Nephron progenitor cell (in vitro differentiated cells): Measurements from ENCODE around the gene CCDC88A.

ENCODE experiments used
- DNase-seq: peaks from one replicate; pipeline ENCODE4 v3.0.0; 2021
- H3K27ac Mint-ChIP-seq: 2 replicates; pipeline ENCODE4 v1.8.0; 2021; ENCODE audit warnings: mild to moderate bottlenecking, moderate library complexity, mixed read lengths
- H3K27me3 Mint-ChIP-seq: 2 replicates; pipeline ENCODE4 v1.8.0; 2021; ENCODE audit warnings: mild to moderate bottlenecking, low read depth, mixed read lengths; ENCODE audit not compliant: poor library complexity
- H3K36me3 Mint-ChIP-seq: 2 replicates; pipeline ENCODE4 v1.8.0; 2021; ENCODE audit warnings: low read depth, mixed read lengths
- H3K4me1 Mint-ChIP-seq: 2 replicates; pipeline ENCODE4 v1.8.0; 2021; ENCODE audit warnings: mixed read lengths
- H3K4me3 Mint-ChIP-seq: 2 replicates; pipeline ENCODE4 v1.8.0; 2021; ENCODE audit warnings: mild to moderate bottlenecking, moderate library complexity, mixed read lengths
- H3K9me3 Mint-ChIP-seq: 2 replicates; pipeline ENCODE4 v1.8.0; 2021; ENCODE audit warnings: mild to moderate bottlenecking, moderate library complexity, mixed read lengths
- CTCF ChIP-seq: fragments of 200-600 bp; sonication (generic); IDR thresholded peaks from 2 replicates; pipeline ENCODE4 v1.5.0; 2021; ENCODE audit warnings: antibody characterized with exemption

The CCDC88A gene

GRCh38 chr2:55419679-55420438 lies at the start of gene CCDC88A:
CCDC88A (minus strand) TSS chr2:55419856; CDS start chr2:55419079, 777 bp downstream.
- H3K27me3 Mint-ChIP-seq, result peaks cover 3% of the 10 kb centered on the region
- H3K4me3 Mint-ChIP-seq, result peak within 1 kb of the TSS; percentile 97
- H3K4me1 Mint-ChIP-seq, result peaks cover 46% of the 10 kb centered on the region
- peak within 1 kb of the TSS; percentile 99 for H3K27ac Mint-ChIP-seq
- H3K9me3 Mint-ChIP-seq, result no peaks in the 10 kb centered on the region
- peak; percentile 99 for DNase-seq
- TF ChIP-seq CTCF, result no peak
- no peaks in the 10 kb centered on the region for H3K36me3 Mint-ChIP-seq

GRCh38 chr2:55461679-55462078 lies 42.0 kb upstream of the CCDC88A start:
- Mint-ChIP-seq H3K36me3 (no peaks in the 10 kb centered on the region), H3K4me1 (no peaks in the 10 kb centered on the region), H3K27me3 (peaks cover 8% of the 10 kb centered on the region), H3K27ac (no peak overlapping the region), H3K4me3 (no peak overlapping the region), H3K9me3 (peaks cover 48% of the 10 kb centered on the region)
- DNase-seq, result no peak
- no peak for TF ChIP-seq CTCF

GRCh38 chr2:55460562-55460961 lies 40.9 kb upstream of the CCDC88A start:
- H3K9me3 Mint-ChIP-seq, result peaks cover 38% of the 10 kb centered on the region
- H3K27me3 Mint-ChIP-seq, result peaks cover 8% of the 10 kb centered on the region
- H3K36me3 Mint-ChIP-seq, result no peaks in the 10 kb centered on the region
- TF ChIP-seq CTCF, result no peak
- no peak overlapping the region for H3K27ac Mint-ChIP-seq
- no peak overlapping the region for H3K4me3 Mint-ChIP-seq
- DNase-seq, result no peak
- no peaks in the 10 kb centered on the region for H3K4me1 Mint-ChIP-seq

- H3K4me3 Mint-ChIP-seq, result no peak overlapping the region
- peaks cover 31% of the 10 kb centered on the region for H3K9me3 Mint-ChIP-seq
- H3K4me1 Mint-ChIP-seq, result no peaks in the 10 kb centered on the region
Observed at GRCh38 chr2:55459714-55460274, 40.1 kb upstream of the CCDC88A start.

GRCh38 chr2:55459279-55459678 lies 39.6 kb upstream of the CCDC88A start:
- H3K27me3 Mint-ChIP-seq, result peaks cover 7% of the 10 kb centered on the region
- H3K4me3 Mint-ChIP-seq, result no peak overlapping the region
- H3K9me3 Mint-ChIP-seq, result peaks cover 28% of the 10 kb centered on the region
- no peak for TF ChIP-seq CTCF
- no peaks in the 10 kb centered on the region for H3K4me1 Mint-ChIP-seq
- H3K36me3 Mint-ChIP-seq, result no peaks in the 10 kb centered on the region
- H3K27ac Mint-ChIP-seq, result no peak overlapping the region
- no peak for DNase-seq

More at GRCh38 chr2:55459714-55460274, 40.1 kb upstream of the CCDC88A start:
- TF ChIP-seq CTCF, result no peak
- DNase-seq, result no peak
- H3K27me3 Mint-ChIP-seq, result peaks cover 8% of the 10 kb centered on the region
- H3K36me3 Mint-ChIP-seq, result no peaks in the 10 kb centered on the region
- no peak overlapping the region for H3K27ac Mint-ChIP-seq

- Mint-ChIP-seq H3K36me3 (no peaks in the 10 kb centered on the region), H3K4me1 (no peaks in the 10 kb centered on the region), H3K4me3 (no peak overlapping the region), H3K9me3 (no peaks in the 10 kb centered on the region), H3K27ac (no peak overlapping the region), H3K27me3 (no peaks in the 10 kb centered on the region)
- no peak for TF ChIP-seq CTCF
- DNase-seq, result no peak
Observed at GRCh38 chr2:55454121-55454520, 34.5 kb upstream of the CCDC88A start.
